Calu3 (cell line): ENCODE measurements around the gene DOCK11. TPM values are rescaled to one million over a fixed set of nuclear protein-coding genes. Genes with fewer than 3 reads are reported as not detected.
"Not testable (repeated sequence)": the region's sequence is repeated elsewhere in the genome, so short reads cannot be mapped to it uniquely, and the experiment has no call there.

ENCODE experiments used
- BruUV-seq: library from RNA; stranded (reverse); fragments of 400-500 nt; replicated peaks from 2 replicates; lab custom pipeline; 2021; lab: Mats Ljungman, UMichigan
- CTCF ChIA-PET: fragments of 300-600 bp; sonication (Branson Sonifier 250); formaldehyde crosslinking; loops from one replicate; lab custom pipeline; 2022; ENCODE audit warnings: antibody characterized with exemption; lab: Charles Lee
- DNase-seq: peaks from one replicate; pipeline ENCODE4 v3.0.0; 2022
- H3K27ac Mint-ChIP-seq: one replicate; pipeline ENCODE4 v1.8.0; 2022; ENCODE audit warnings: mixed read lengths; ENCODE audit not compliant: unreplicated experiment
- H3K27me3 Mint-ChIP-seq: one replicate; pipeline ENCODE4 v1.8.0; 2022; ENCODE audit warnings: mixed read lengths; ENCODE audit not compliant: unreplicated experiment
- H3K36me3 Mint-ChIP-seq: one replicate; pipeline ENCODE4 v1.8.0; 2022; ENCODE audit warnings: mild to moderate bottlenecking, moderate library complexity, mixed read lengths; ENCODE audit not compliant: insufficient read depth, unreplicated experiment
- H3K4me1 Mint-ChIP-seq: one replicate; pipeline ENCODE4 v1.8.0; 2022; ENCODE audit warnings: mild to moderate bottlenecking, low read depth, mixed read lengths; ENCODE audit not compliant: unreplicated experiment
- H3K4me3 Mint-ChIP-seq: one replicate; pipeline ENCODE4 v1.8.0; 2022; ENCODE audit warnings: mild to moderate bottlenecking, low read depth, moderate library complexity, mixed read lengths; ENCODE audit not compliant: unreplicated experiment
- H3K9me3 Mint-ChIP-seq: one replicate; pipeline ENCODE4 v1.8.0; 2022; ENCODE audit warnings: low read depth, mixed read lengths; ENCODE audit not compliant: unreplicated experiment
- CTCF ChIP-seq: fragments of 200-600 bp; IDR thresholded peaks from one replicate; pipeline ENCODE4 v1.8.0; 2022; ENCODE audit warnings: antibody characterized with exemption; ENCODE audit not compliant: unreplicated experiment
- intact Hi-C: fragments of 100-400 bp; cut with micrococcal nuclease; formaldehyde crosslinking; loops from one replicate; pipeline ENCODE4 v1.10.0; 2022; ENCODE audit not compliant: unreplicated experiment
- total RNA-seq: library from RNA; stranded (reverse); gene quantifications from 2 replicates; pipeline ENCODE4 v1.2.3, GENCODE V29; 2022

DOCK11 gene
- total RNA-seq, 1 experiment from 2014 or later: 1.9 TPM

GRCh38 chrX:118464501-118464900, 31.1 kb upstream of the DOCK11 start:
- intact Hi-C loops: no loop called here
- H3K4me1 Mint-ChIP-seq: no peaks in the 10 kb centered on the region
- no TSS peak for BruUV-seq
- no peak overlapping the region for H3K4me3 Mint-ChIP-seq
- no peak for DNase-seq
- no peak overlapping the region for H3K27ac Mint-ChIP-seq
- no peak for TF ChIP-seq CTCF
- CTCF ChIA-PET: interaction anchor here (0.5 kb wide), 1 partner anchor 1132 kb away, joined by 3 read pairs; no protein-coding TSS in a partner anchor
- H3K27me3 Mint-ChIP-seq: no peaks in the 10 kb centered on the region
- H3K36me3 Mint-ChIP-seq: no peaks in the 10 kb centered on the region
- H3K9me3 Mint-ChIP-seq: no peaks in the 10 kb centered on the region

GRCh38 chrX:118468122-118468521, 27.5 kb upstream of the DOCK11 start:
- Mint-ChIP-seq H3K9me3 (no peaks in the 10 kb centered on the region), H3K4me3 (no peak overlapping the region), H3K27ac (no peak overlapping the region), H3K4me1 (no peaks in the 10 kb centered on the region), H3K27me3 (peaks cover 8% of the 10 kb centered on the region), H3K36me3 (no peaks in the 10 kb centered on the region)
- TF ChIP-seq CTCF: no peak
- DNase-seq: no peak
- no TSS peak for BruUV-seq
- CTCF ChIA-PET: no interaction called here
- intact Hi-C loops: no loop called here

GRCh38 chrX:118470721-118471347, 24.8 kb upstream of the DOCK11 start:
- CTCF ChIA-PET: interaction anchor here (0.6 kb wide), 1 partner anchor 78 kb away, joined by 3 read pairs; no protein-coding TSS in a partner anchor

GRCh38 chrX:118474586-118474985, 21.0 kb upstream of the DOCK11 start:
- intact Hi-C loops: no loop called here
- BruUV-seq: no TSS peak
- no peak overlapping the region for H3K4me3 Mint-ChIP-seq
- no peaks in the 10 kb centered on the region for H3K9me3 Mint-ChIP-seq
- DNase-seq: no peak
- H3K36me3 Mint-ChIP-seq: no peaks in the 10 kb centered on the region
- H3K27me3 Mint-ChIP-seq: peaks cover 9% of the 10 kb centered on the region
- no peak overlapping the region for H3K27ac Mint-ChIP-seq
- CTCF ChIA-PET: no interaction called here
- TF ChIP-seq CTCF: no peak
- no peaks in the 10 kb centered on the region for H3K4me1 Mint-ChIP-seq

More at GRCh38 chrX:118470721-118471347, 24.8 kb upstream of the DOCK11 start:
- BruUV-seq, H3K4me3 Mint-ChIP-seq, H3K36me3 Mint-ChIP-seq, H3K9me3 Mint-ChIP-seq, H3K27ac Mint-ChIP-seq, H3K4me1 Mint-ChIP-seq, intact Hi-C loops, H3K27me3 Mint-ChIP-seq, DNase-seq: not testable (repeated sequence)

- intact Hi-C loops: no loop called here
- Mint-ChIP-seq H3K4me3 (no peak overlapping the region), H3K27me3 (peaks cover 9% of the 10 kb centered on the region), H3K36me3 (no peaks in the 10 kb centered on the region), H3K9me3 (no peaks in the 10 kb centered on the region), H3K27ac (no peak overlapping the region), H3K4me1 (no peaks in the 10 kb centered on the region)
- no peak for DNase-seq
- no TSS peak for BruUV-seq
- no peak for TF ChIP-seq CTCF
- CTCF ChIA-PET: no interaction called here
These were observed 19.7 kb upstream of the DOCK11 start for GRCh38 chrX:118475903-118476302.
